Hippocampal formation (tissue), 2 donors: ENCODE measurements around the gene SMAD2.

Experiments used
- DNase-seq, 2 donors: peaks; one replicate each; lab custom pipeline; 2025; lab: John Stamatoyannopoulos, UW

Gene SMAD2

DNA sequence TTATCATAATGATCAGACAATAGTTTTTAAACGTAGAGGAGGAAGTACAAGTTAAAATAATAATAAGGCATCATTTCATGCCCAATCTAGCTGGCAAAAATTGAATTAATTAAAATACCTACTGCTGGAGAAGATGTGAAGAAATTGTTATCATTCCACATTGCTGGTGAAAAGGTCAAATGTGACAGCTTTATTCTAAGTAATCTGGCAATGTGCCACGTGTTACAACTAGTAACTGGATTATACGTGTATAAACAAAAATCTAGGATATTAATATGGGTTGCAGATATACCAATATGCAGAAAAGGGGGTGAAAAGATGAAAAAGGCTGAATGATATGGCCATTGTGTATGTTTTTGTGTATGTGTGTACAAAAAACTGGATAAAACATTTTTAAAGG, 32.4 kb downstream of the SMAD2 start:
- no peak for DNase-seq

DNA sequence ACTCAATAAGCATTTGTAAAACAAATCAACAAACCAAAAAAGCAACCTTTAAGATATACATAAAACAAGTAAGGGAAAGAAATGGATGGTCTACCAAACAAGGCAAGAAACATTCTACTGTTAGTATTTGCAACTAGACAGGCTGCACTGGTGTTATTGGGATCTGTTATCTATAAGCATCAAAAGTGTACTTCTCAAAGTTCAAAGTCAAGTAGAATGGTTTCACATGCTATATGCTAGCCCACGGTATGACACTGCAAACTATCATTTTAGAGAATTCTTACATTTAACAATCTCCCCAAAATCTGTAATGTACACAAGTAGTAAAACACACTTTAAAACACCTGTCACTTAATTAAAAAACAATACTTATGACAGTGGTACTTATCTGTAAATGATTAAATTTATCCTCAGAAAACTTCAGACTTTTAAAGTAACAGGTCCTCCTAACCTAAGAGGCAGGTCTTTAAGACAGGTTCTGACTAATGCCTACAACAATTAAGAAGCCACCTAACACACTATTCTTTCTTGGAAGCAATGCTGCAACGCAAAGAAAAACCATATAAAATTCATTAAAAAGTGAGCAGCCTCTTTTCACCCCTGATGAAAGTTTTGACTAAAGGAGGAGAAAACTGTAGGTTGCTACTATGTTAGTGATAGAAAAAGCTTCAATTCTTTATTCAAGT, 34.8 kb downstream of the SMAD2 start:
- no peak for DNase-seq

DNA sequence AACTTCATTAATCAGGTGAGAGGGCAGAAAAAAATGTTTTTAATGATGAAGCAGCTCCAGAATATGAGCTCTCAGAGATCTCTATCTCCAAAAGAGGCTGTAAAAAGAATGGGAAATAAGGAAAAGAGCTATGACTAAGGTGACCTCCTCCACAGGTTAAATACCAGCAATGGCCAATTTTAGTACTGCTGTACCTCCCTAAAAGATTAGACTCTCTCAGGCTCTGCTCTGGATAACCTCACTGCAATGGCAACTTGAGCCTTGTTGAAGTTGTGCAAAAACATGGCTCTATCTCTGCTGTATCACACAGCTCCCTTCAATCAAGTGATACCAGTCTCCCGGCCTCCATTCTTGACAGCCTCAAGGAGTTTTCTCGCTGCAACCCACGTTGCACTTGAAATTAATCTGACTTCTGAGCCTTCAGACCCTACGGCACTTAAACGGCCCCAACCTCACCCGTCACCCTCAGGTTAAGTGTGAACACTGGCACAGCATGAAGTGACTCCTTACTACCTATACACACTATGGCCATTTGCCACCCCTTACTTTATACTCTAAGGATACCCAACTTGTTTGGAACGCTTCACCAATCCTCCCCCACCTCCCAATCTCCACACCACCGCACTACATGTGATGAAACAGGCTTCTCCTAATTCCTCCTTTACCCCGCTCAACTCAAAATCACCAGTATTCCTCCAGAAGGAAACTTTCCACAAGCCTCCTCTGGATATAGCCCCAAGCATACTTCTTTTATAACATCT, 36.3 kb downstream of the SMAD2 start:
- DNase-seq: no peak

DNA sequence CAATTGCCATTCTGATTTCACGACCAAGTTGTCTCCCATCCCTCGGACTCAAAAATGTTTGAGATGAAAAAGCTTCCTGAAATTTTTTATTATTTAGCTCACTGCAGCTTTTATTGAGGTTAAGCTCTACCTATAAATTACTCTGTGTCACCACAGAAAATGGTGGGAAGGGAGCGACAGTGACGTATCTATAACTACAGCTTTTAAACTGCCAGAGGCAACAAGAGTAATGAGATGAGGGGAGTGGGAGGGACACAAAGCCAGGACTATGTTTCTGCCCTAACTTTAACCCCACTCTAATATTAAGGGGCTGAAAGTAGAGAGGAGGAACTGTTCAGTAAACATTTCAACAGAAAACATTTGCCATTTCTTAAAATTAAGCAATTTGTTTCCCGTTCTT, 37.4 kb downstream of the SMAD2 start:
- DNase-seq: no peak

DNA sequence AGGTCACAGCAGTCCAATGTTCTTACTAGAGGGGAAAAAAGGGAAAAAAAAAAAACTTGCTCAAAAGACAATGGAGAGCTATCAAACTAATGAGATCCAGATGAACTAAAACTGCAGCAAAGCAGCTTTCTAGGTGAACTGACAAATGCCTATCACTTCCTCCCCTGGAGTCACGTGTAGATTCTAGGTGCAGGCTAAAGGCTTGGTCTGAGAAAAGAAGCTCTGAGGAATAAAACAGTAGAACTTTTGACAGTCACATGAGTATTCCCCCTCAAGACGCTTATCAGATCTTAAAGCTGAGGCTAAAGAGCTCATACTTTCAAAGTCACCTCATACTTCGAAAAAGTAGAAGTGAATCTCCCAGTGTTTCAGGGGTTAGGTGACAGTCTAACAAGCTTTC, 42.3 kb downstream of the SMAD2 start:
- DNase-seq: no peak

DNA sequence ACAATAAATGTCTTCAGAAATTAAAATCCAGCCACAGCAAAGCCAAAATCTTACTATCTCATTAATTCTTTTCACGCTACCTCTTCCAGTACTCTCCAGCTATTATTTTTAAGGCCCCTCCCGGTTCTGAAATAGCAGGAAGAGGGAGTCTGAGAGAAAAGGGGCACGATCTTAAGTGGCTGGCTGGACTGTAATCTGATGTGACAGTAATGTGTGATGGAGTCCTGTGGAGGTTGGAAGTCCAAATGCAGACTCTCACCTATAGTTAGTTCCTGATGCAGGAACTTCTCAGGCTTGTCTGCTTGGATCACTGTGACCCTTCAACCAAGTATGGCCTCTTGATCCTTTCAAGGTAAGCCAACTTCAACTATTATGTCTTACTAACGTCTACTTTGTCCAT, 43.2 kb downstream of the SMAD2 start:
- DNase-seq: no peak

DNA sequence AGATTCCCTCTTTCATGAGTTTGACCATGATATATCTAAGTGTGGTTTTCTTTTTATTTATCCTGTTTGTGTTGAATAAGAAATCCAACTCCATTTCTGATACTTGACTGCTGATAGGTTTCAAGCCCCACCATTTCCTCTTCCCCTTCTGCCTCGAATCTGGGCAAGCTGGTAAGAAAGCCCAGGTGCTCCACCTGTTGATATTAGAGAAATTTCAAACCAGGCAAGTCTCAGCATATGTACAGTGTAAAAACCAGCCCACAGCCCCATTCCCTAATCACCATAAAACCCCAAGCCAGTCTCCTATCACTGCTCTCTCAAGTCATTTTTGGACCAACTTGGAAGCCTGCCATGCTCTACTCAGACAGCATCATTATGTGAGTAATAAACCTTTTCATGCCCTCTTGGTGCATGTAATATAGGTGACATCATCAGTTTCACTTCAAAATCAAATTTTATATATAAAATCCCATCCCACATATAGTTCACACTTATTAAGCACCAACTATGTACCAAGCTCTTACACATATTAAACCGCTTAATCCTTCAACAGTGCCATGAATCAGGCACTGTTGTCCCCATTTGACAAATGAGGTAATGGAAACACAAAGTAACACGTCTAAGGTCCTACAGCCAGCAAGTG, 46.6 kb downstream of the SMAD2 start:
- no peak for DNase-seq

DNA sequence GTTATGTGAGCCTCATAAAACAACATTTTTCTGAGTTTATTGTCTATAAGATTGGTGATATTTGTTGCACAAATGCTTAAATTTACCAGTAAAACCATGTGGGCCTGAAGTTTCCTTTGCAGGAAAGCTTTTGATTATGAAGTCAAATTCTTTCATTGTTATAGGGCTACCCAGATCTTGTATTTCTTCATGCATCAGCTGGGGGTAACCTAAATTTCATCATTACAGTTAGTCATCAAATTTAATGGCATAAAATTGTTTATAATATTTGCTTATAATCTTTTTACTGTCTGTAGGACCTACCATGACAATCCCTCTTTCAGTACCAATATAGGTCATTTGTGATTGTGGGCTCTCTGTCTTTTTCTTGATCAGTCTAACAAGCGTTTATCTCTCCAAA, 47.8 kb downstream of the SMAD2 start:
- no peak for DNase-seq

DNA sequence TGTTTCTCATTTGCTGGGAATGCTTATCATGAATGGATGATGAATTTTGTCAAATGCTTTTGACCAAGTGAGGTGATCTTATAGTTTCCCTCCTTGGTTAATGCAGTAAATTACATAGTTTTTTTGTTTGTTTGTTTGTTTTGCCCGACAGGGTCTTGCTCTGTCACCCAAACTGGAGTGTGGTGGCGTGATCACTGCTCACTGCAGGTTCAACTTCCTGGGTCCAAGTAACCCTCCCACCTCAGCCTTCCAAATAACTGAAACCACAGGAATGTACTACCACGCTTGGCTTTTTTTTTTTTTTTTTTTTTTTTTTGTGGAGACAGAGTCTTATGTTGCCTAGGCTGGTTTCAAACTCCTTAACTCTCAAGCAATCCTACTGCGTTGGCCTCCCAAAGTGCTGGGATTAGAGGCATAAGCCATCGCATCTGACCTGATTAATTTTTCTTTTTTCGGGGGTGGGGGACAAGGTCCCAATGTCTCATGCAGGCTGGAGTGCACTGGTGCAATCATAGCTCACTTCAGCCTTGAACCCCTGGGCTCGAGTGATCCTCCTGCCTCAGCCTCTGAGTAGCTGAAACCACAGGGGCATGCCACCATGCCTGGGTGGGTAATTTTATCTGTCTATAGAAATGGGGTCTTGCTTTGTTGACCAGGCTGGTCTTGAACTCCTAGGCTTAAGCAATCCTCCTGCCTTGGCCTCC, 48.6 kb downstream of the SMAD2 start:
- no peak for DNase-seq

DNA sequence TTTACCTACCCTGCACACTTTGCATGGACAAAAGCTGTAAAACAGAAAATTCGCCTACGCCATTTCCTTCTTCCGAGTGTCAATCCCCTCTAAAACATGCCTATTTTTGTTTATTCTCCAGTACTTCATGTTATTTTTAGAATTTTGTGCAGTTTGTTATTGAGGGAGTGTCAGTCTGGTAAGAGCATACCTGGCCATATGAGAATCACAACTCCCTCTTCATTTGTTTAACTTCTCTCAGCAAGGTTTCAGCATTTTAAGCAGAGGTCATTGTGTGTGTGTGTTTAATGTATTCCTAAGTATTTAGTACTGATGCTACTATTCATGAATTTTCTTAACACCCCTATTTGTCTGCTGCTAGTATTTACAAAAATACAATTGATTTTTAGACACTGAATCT, 49.4 kb downstream of the SMAD2 start:
- no peak for DNase-seq

DNA sequence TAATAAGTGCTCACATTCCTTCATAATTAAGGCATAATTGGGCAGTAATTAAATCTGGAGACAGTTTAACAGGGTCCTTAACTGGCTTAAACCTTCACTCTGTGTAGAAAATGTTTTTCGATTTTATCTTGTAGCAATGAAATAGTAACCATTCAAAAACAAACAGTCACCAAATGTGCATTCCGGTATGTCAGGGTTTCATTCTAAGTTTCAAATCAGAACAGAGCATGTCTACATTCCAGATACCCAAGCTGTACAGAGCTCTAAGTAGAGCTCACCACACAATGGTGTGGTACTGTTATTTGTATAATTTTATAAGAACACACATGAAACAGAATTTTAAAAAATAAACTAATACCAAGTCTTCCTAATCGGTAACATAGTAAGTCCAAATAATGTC, 52.6 kb downstream of the SMAD2 start:
- DNase-seq: no peak

DNA sequence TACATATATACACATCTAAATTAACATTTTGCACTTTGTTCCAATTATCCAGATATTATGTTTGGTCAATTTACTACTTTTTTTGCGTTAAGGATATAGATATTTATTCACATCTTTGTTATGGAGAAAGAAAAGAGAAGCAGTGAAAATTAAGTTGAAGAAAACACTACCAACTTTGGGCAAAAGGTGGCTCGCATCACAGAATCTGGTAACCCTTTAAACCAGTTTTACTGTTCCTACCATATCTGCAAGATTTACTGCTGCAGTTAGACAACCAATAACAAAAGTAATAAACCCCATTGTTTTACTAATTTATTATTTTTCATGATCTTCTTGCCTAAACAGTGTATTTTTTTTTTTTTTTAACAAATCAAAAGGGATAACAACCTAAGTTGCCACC, 53.6 kb downstream of the SMAD2 start:
- no peak for DNase-seq

DNA sequence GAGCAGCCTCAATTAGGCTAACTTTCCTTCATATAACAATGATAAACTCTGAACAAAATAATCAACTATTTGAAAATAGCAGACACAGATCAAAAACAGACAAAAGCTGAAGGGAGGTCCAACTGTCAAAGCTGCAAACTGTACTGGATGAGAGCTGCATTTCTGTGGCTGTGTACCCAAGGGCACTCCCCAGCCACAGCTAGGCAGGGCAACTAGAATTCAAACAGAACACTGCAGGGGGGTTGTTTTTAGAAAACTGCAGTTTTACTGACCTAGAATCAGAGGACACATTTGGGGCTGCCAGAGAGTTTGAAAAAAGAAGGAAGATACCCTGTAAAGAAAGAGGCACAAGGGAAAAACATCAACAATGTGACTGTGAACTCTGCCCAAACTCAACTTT, 56.8 kb downstream of the SMAD2 start:
- DNase-seq: no peak

DNA sequence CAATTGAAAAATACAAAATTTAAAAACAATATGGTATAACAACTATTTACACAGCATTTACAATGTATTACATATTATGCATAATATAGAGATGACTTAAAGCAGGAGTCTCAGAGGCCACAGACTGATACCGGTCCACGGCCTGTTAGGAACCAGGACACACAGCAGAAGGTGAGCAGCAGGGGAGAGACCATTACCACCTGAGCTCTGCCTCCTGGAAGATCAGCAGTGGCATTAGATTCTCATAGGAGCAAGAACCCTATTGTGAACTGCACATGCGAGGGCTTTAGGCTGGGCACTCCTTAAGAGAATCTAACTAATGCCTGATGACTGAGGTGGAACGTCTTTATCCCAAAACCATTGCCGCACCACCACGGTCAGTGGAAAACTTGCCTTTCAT, 58.0 kb downstream of the SMAD2 start:
- no peak for DNase-seq

DNA sequence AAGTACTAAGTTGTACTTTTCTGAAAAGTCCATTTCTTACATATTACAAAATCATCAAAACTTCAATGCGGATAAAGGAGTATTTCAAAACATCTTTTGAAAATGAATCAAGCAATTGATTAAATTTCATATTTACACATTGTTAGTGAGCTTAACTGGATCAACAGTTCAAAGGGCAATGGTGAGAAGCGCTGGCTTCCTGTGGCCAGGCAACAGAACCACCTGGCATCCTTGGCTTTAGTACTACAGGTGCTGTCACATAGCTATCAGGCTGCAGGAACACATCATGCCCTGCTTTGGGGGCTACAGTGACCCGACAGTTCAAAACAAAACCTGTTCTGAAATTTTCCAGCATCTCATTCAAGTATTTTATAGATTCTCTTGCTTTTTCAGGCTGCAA, 59.2 kb downstream of the SMAD2 start:
- no peak for DNase-seq

DNA sequence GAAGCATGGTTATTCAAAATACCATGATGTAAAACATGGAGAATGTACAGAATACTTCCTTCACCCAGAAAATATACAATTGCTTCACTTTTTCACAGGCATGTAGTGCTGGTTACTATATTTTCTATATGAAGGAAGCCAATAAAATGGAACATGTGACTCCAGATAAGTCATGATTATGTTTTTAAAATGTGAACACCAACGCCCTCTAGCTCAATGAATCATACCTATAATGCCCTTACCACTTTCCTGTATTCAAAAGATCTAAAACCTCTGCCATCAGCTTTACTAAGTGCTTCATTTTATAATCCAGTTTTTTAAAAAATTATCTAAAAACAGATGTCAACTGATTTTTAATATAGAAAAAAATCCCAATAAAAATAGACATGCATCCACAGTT, 59.9 kb downstream of the SMAD2 start:
- DNase-seq: no peak

DNA sequence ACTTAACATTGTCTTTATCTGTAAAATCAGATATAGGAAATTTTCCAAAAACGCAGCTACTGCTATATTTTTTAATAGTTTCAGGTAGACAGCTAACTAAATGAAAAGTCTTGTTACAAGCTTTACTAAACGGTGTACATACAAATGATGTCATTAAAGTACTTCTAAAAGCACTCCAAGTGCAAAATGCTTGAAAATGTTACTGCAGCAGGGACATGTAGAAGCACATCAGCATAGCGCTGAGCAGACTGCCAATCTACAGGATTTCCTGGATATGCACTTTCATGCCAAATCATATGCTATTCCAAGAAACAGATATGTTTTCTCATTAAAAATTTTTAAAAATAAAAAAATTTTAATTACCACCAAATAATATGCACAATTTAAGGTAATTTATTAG, 61.7 kb downstream of the SMAD2 start:
- DNase-seq: no peak

DNA sequence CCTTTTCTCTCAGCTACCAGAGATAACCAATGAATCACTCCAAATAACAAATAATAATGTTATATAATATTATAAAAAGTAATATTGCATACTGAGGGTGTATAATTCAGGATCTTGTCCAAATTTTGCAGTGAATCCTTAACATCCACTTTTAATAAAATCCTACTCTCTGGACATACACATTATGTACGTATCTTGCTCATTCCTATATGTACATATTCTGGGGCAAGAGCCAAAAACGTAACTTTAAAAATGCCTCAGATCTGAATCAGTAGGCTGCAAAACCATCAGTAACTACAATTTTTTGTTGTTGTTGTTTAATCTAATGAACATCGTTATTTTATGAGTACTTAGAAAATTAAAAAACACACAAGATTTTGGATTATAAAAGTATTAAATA, 65.3 kb downstream of the SMAD2 start:
- no peak for DNase-seq

DNA sequence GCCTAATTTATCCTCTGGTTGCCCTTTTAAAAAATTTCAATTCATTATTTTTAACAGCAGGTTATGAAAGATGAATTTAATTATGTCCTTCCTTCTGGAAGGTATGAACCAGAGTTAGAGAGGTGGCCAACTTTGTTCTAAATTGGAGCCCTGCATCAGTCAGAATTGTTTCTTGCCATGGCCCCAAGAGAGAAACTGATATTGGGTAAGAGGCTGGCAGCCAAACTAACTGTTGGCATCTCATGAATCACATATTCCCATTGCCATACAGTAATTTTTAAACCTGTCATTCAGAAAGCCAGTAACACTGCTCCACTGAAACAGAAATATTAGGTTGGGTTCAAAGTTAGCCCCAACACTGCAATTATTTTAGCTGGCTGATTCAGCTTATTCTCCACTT, 67.4 kb downstream of the SMAD2 start:
- no peak for DNase-seq

DNA sequence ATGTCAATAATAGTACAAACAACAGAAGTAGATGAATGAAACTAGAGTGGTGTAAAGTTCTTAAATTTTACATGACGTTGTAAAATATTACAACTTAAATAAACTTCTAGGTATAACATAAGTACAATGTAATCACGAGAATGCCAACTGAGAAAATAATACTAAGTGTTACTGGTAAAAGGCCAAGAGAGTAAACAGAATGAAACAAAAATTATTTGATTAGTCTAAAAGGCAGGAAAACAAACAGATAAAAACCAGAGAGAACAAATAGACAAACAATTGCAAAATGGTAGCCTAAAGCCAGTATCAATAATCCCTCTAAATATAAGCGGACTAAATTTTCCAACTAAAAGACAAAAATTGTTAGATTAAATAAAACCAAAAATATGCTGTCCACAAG, 71.9 kb downstream of the SMAD2 start:
- DNase-seq: no peak

DNA sequence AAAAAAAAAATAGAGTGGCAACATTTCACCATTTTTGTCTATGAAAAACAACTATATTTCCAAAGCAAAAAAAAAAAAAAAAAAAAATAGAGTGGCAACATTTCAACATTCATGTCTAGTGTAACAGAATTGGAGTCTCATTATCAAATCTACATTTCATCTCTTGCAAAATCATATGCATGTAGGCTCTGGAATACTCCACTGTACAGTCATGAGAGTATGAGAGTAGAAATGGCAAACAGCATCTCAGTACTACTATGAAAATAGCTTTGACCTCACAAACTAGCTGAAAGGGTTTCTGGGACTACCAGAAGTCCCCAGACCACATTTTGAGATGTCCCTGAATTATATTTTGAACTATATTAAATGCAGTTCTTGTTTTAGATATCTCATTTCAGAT, 82.8 kb downstream of the SMAD2 start:
- DNase-seq: no peak

DNA sequence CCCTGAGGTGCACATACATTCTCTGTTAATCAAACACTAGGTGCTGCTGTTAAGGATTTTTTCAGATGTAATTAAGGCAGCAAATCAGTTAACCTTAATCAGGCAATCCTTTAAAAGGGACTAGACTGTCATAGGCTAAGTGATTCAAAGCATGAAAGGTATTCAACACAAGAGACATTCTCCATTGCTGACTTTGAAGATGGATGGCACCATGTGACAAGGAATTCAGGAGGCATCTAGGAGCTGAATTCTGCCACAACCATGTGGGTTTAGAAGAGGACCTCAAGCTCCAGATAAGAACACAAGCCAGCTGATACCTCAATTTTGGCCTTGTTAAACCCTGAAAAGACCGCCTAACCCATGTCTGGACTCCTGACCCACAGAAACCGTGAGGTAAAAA, 84.0 kb downstream of the SMAD2 start:
- DNase-seq: no peak
